ENCODE measurements around the gene SERPINA5. TPM values are rescaled to one million over a fixed set of nuclear protein-coding genes. Genes with fewer than 3 reads are reported as not detected.

SERPINA5 gene
- total and polyA plus RNA-seq, 2 of the 13 experiments (the other 11 are each of a cell fraction or from before 2014, with no cell fraction given), result 449 to 498 TPM

DNA sequence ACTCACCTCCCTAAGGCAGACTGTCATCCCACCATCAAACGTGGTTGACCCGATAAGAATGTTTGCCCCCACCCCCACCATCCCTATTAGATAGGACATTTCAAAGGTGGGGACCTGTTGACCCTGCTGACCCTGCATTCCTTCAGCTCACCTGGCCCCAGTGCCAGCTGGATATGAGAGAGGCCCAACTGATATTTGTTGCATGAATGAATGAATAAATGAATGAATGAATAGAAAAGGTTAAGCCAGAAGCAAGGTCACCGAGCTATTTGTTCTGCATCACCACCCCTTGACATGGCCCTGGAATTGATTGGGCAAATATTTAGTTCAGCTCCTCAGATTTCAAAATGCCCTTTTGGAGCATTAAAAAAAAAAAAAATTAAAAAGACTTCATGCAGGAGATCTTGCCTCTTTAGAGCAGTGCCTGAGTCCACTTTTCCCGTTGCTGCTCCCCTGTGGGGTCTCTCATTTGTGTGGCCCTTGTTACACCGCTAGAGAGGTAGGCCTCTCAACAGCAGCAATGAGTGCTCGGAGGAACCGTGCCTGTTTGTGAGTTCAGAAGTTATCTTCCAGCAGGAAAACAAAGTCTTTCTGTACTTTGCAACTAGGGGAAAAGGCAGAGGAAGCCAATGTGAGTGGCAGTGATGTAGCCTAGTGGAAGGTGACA, 8.5 kb upstream of the SERPINA5 start (continued):
- TF ChIP-seq SP2 (CRISPR knock-in tag; IDR thresholded peaks at IDR 0.05) (no peak), PAWR (CRISPR knock-in tag; IDR thresholded peaks at IDR 0.05; ENCODE audit: borderline replicate concordance) (no peak), ZNF468 (CRISPR knock-in tag; IDR thresholded peaks at IDR 0.05) (no peak), ZNF773 (CRISPR knock-in tag; IDR thresholded peaks at IDR 0.05; ENCODE audit: borderline replicate concordance) (no peak), ZNF383 (CRISPR knock-in tag; IDR thresholded peaks at IDR 0.05; ENCODE audit: borderline replicate concordance) (no peak), FOXM1 (CRISPR knock-in tag; IDR thresholded peaks at IDR 0.05) (no peak), ZFP36L2 (CRISPR knock-in tag; IDR thresholded peaks at IDR 0.05) (no peak), NFYC (CRISPR knock-in tag; IDR thresholded peaks at IDR 0.05) (no peak), ZNF33A (CRISPR knock-in tag; IDR thresholded peaks at IDR 0.05; ENCODE audit: borderline replicate concordance) (no peak), JUN (CRISPR knock-in tag; IDR thresholded peaks at IDR 0.05) (peak; percentile 53; the same call in 1 of the 2 replicates), HNF4G (IDR thresholded peaks at IDR 0.05; ENCODE audit: borderline replicate concordance, low read depth, low read length) (peak; percentile 44; the same call in 1 of the 2 replicates), HNF4G (CRISPR knock-in tag; IDR thresholded peaks at IDR 0.05; ENCODE audit: borderline replicate concordance, low read depth) (no peak; the same call in 1 of the 2 replicates), ZSCAN20 (CRISPR knock-in tag; IDR thresholded peaks at IDR 0.05; ENCODE audit: borderline replicate concordance) (no peak), ZFP90 (CRISPR knock-in tag; IDR thresholded peaks at IDR 0.05; ENCODE audit: borderline replicate concordance) (no peak), ZFP36 (IDR thresholded peaks at IDR 0.05; ENCODE audit: borderline replicate concordance, low read depth, low read length, partially characterized antibody) (no peak), RFXANK (CRISPR knock-in tag; IDR thresholded peaks at IDR 0.05) (no peak)
- TF ChIP-seq, protein P1, sequence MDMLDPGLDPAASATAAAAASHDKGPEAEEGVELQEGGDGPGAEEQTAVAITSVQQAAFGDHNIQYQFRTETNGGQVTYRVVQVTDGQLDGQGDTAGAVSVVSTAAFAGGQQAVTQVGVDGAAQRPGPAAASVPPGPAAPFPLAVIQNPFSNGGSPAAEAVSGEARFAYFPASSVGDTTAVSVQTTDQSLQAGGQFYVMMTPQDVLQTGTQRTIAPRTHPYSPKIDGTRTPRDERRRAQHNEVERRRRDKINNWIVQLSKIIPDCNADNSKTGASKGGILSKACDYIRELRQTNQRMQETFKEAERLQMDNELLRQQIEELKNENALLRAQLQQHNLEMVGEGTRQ (IDR thresholded peaks at IDR 0.05; ENCODE audit: low read depth, low read length), result no peak
- TF ChIP-seq, protein P1 (CRISPR knock-in tag; IDR thresholded peaks at IDR 0.05; ENCODE audit: borderline replicate concordance), result no peak
- TF ChIP-seq, protein P2, sequence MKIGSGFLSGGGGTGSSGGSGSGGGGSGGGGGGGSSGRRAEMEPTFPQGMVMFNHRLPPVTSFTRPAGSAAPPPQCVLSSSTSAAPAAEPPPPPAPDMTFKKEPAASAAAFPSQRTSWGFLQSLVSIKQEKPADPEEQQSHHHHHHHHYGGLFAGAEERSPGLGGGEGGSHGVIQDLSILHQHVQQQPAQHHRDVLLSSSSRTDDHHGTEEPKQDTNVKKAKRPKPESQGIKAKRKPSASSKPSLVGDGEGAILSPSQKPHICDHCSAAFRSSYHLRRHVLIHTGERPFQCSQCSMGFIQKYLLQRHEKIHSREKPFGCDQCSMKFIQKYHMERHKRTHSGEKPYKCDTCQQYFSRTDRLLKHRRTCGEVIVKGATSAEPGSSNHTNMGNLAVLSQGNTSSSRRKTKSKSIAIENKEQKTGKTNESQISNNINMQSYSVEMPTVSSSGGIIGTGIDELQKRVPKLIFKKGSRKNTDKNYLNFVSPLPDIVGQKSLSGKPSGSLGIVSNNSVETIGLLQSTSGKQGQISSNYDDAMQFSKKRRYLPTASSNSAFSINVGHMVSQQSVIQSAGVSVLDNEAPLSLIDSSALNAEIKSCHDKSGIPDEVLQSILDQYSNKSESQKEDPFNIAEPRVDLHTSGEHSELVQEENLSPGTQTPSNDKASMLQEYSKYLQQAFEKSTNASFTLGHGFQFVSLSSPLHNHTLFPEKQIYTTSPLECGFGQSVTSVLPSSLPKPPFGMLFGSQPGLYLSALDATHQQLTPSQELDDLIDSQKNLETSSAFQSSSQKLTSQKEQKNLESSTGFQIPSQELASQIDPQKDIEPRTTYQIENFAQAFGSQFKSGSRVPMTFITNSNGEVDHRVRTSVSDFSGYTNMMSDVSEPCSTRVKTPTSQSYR (CRISPR knock-in tag; IDR thresholded peaks at IDR 0.05; ENCODE audit: borderline replicate concordance), result peak; percentile 93
- TF ChIP-seq, protein P3, sequence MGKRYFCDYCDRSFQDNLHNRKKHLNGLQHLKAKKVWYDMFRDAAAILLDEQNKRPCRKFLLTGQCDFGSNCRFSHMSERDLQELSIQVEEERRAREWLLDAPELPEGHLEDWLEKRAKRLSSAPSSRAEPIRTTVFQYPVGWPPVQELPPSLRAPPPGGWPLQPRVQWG (CRISPR knock-in tag; IDR thresholded peaks at IDR 0.05; ENCODE audit: borderline replicate concordance, low read depth), result no peak
- TF ChIP-seq, protein P4, sequence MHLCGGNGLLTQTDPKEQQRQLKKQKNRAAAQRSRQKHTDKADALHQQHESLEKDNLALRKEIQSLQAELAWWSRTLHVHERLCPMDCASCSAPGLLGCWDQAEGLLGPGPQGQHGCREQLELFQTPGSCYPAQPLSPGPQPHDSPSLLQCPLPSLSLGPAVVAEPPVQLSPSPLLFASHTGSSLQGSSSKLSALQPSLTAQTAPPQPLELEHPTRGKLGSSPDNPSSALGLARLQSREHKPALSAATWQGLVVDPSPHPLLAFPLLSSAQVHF (CRISPR knock-in tag; IDR thresholded peaks at IDR 0.05), result no peak
- TF ChIP-seq, protein P5, sequence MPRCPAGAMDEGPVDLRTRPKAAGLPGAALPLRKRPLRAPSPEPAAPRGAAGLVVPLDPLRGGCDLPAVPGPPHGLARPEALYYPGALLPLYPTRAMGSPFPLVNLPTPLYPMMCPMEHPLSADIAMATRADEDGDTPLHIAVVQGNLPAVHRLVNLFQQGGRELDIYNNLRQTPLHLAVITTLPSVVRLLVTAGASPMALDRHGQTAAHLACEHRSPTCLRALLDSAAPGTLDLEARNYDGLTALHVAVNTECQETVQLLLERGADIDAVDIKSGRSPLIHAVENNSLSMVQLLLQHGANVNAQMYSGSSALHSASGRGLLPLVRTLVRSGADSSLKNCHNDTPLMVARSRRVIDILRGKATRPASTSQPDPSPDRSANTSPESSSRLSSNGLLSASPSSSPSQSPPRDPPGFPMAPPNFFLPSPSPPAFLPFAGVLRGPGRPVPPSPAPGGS (CRISPR knock-in tag; IDR thresholded peaks at IDR 0.05), result no peak
- TF ChIP-seq, protein P6, sequence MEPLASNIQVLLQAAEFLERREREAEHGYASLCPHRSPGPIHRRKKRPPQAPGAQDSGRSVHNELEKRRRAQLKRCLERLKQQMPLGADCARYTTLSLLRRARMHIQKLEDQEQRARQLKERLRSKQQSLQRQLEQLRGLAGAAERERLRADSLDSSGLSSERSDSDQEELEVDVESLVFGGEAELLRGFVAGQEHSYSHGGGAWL (CRISPR knock-in tag; IDR thresholded peaks at IDR 0.05), result no peak
